CD1c-positive myeloid dendritic cell (primary cell): ENCODE results near the gene AGO1.
A peak's percentile ranks its signal among the peaks of the same experiment; 100 is the strongest.
"Not testable (repeated sequence)": the region's sequence is repeated elsewhere in the genome, so short reads cannot be mapped to it uniquely, and the experiment has no call there.

Experiments used
- DNase-seq: peaks from one replicate; pipeline ENCODE4 v3.0.0-alpha.2; 2016; ENCODE audit errors: extremely low spot score

AGO1 gene

GRCh38 chr1:35869245-35869950, 13.6 kb upstream of the AGO1 start:
- DNase-seq, result not testable (repeated sequence)

- DNase-seq, result no peak
These were observed 12.2 kb upstream of the AGO1 start for GRCh38 chr1:35870651-35871309.

- DNase-seq, result no peak
These were observed 9.7 kb upstream of the AGO1 start for GRCh38 chr1:35873243-35873750.

- not testable (repeated sequence) for DNase-seq
These were observed 8.9 kb upstream of the AGO1 start for GRCh38 chr1:35874115-35874514.

GRCh38 chr1:35876988-35877387, 6.0 kb upstream of the AGO1 start:
- no peak for DNase-seq

- no peak for DNase-seq
These were observed 1.1 kb upstream of the AGO1 start for GRCh38 chr1:35881850-35882273.

GRCh38 chr1:35882586-35882944, 444 bp upstream of the AGO1 start:
- DNase-seq, result no peak

- DNase-seq, result peak; percentile 42
These were observed 659 bp downstream of the AGO1 start for GRCh38 chr1:35883635-35884101.

- peak; percentile 32 for DNase-seq
These were observed 1.9 kb downstream of the AGO1 start for GRCh38 chr1:35884934-35885333.

GRCh38 chr1:35885961-35886558, 3.1 kb downstream of the AGO1 start:
- DNase-seq, result no peak

GRCh38 chr1:35886577-35887431, 3.8 kb downstream of the AGO1 start:
- peak; percentile 20 for DNase-seq

GRCh38 chr1:35887508-35887907, 4.5 kb downstream of the AGO1 start:
- DNase-seq, result no peak

GRCh38 chr1:35888255-35888654, 5.2 kb downstream of the AGO1 start:
- DNase-seq, result peak; percentile 23

GRCh38 chr1:35888981-35889380, 6.0 kb downstream of the AGO1 start:
- peak; percentile 23 for DNase-seq

- DNase-seq, result no peak
These were observed 10.3 kb downstream of the AGO1 start for GRCh38 chr1:35893051-35893879.

GRCh38 chr1:35894183-35894582, 11.2 kb downstream of the AGO1 start:
- DNase-seq, result peak; percentile 82

GRCh38 chr1:35894656-35895055, 11.6 kb downstream of the AGO1 start:
- DNase-seq, result peak; percentile 24

GRCh38 chr1:35899941-35900340, 16.9 kb downstream of the AGO1 start:
- no peak for DNase-seq

GRCh38 chr1:35901235-35901634, 18.2 kb downstream of the AGO1 start:
- no peak for DNase-seq

GRCh38 chr1:35902671-35903070, 19.7 kb downstream of the AGO1 start:
- DNase-seq, result no peak

- DNase-seq, result no peak
These were observed 31.7 kb downstream of the AGO1 start for GRCh38 chr1:35914717-35915116.
